Parathyroid adenoma (tissue), 2 donors: ENCODE data around the gene LSR.

Source experiments
- H2AFZ ChIP-seq: fragments of 300-600 bp; sonication (generic); one replicate; pipeline ENCODE4 v1.7.0; 2017; ENCODE audit warnings: antibody characterized with exemption, mild to moderate bottlenecking
- H3K27ac ChIP-seq: fragments of 300-600 bp; sonication (generic); one replicate; pipeline ENCODE4 v1.7.0; 2017
- H3K27me3 ChIP-seq: fragments of 300-600 bp; sonication (generic); one replicate; pipeline ENCODE4 v1.7.0; 2017; ENCODE audit warnings: low read length; ENCODE audit not compliant: control insufficient read depth, insufficient read depth
- H3K36me3 ChIP-seq: fragments of 300-600 bp; sonication (generic); one replicate; pipeline ENCODE4 v1.7.0; 2017; ENCODE audit warnings: low read length; ENCODE audit not compliant: control insufficient read depth, insufficient read depth
- H3K4me1 ChIP-seq: fragments of 300-600 bp; sonication (generic); one replicate; pipeline ENCODE4 v1.7.0; 2017; ENCODE audit warnings: control low read depth
- H3K4me2 ChIP-seq: fragments of 300-600 bp; sonication (generic); one replicate; pipeline ENCODE4 v1.7.0; 2017; ENCODE audit warnings: low read length
- H3K4me3 ChIP-seq: fragments of 300-600 bp; sonication (generic); one replicate; pipeline ENCODE4 v1.7.0; 2017; ENCODE audit warnings: low read depth, low read length
- H3K79me2 ChIP-seq: fragments of 300-600 bp; sonication (generic); one replicate; pipeline ENCODE4 v1.7.0; 2017; ENCODE audit warnings: control low read depth
- H3K9ac ChIP-seq: fragments of 300-600 bp; sonication (generic); one replicate; pipeline ENCODE4 v1.7.0; 2017; ENCODE audit warnings: mild to moderate bottlenecking
- H3K9me3 ChIP-seq: fragments of 300-600 bp; sonication (generic); one replicate; pipeline ENCODE4 v1.7.0; 2017; ENCODE audit warnings: low read length; ENCODE audit not compliant: control insufficient read depth
- TF ChIP-seq, protein P1 (sequence below): fragments of 300-600 bp; sonication (generic); IDR thresholded peaks from one replicate; pipeline ENCODE4 v1.7.0; 2017; ENCODE audit warnings: antibody characterized with exemption, mild to moderate bottlenecking
- donor health status: primary hyperparathyroidism.

Gene LSR

DNA sequence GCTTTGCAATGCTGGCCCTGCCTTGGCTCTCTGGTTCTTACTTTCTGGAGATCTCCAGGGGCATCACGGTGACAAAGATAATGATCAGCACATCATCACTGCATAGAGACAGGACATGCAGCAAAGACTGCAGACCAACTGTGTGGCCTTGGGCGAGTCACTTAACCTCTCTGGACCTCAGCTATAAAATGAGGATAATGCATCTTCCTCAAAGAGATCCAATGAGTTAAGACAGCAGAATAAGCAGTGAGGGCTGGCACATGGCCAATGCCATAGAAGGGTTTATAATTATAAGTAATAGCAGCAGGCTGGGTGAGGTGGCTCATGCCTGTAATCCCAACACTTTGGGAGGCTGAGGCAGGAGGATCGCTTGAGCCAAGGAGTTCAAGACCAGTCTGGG lies 45.5 kb downstream of the LSR start:
- TF ChIP-seq, protein P1, sequence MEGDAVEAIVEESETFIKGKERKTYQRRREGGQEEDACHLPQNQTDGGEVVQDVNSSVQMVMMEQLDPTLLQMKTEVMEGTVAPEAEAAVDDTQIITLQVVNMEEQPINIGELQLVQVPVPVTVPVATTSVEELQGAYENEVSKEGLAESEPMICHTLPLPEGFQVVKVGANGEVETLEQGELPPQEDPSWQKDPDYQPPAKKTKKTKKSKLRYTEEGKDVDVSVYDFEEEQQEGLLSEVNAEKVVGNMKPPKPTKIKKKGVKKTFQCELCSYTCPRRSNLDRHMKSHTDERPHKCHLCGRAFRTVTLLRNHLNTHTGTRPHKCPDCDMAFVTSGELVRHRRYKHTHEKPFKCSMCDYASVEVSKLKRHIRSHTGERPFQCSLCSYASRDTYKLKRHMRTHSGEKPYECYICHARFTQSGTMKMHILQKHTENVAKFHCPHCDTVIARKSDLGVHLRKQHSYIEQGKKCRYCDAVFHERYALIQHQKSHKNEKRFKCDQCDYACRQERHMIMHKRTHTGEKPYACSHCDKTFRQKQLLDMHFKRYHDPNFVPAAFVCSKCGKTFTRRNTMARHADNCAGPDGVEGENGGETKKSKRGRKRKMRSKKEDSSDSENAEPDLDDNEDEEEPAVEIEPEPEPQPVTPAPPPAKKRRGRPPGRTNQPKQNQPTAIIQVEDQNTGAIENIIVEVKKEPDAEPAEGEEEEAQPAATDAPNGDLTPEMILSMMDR: no peak
- Histone ChIP-seq H3K27ac (no peak overlapping the region), H3K4me2 (no peak overlapping the region), H3K27me3 (no peaks in the 10 kb centered on the region), H3K79me2 (no peaks in the 10 kb centered on the region), H3K4me3 (no peak overlapping the region), H2AFZ (no peak overlapping the region), H3K36me3 (no peaks in the 10 kb centered on the region), H3K9me3 (no peaks in the 10 kb centered on the region), H3K9ac (no peak overlapping the region), H3K4me1 (peaks cover 6% of the 10 kb centered on the region)

GRCh38 chr19:35294859-35295791 lies 46.3 kb downstream of the LSR start:
- TF ChIP-seq, protein P1: no peak
- Histone ChIP-seq H3K4me2 (no peak overlapping the region), H3K4me3 (no peak overlapping the region), H3K9me3 (no peaks in the 10 kb centered on the region), H3K27me3 (no peaks in the 10 kb centered on the region), H3K4me1 (peaks cover 6% of the 10 kb centered on the region), H2AFZ (no peak overlapping the region), H3K79me2 (no peaks in the 10 kb centered on the region), H3K27ac (no peak overlapping the region), H3K36me3 (no peaks in the 10 kb centered on the region), H3K9ac (no peak overlapping the region)

DNA sequence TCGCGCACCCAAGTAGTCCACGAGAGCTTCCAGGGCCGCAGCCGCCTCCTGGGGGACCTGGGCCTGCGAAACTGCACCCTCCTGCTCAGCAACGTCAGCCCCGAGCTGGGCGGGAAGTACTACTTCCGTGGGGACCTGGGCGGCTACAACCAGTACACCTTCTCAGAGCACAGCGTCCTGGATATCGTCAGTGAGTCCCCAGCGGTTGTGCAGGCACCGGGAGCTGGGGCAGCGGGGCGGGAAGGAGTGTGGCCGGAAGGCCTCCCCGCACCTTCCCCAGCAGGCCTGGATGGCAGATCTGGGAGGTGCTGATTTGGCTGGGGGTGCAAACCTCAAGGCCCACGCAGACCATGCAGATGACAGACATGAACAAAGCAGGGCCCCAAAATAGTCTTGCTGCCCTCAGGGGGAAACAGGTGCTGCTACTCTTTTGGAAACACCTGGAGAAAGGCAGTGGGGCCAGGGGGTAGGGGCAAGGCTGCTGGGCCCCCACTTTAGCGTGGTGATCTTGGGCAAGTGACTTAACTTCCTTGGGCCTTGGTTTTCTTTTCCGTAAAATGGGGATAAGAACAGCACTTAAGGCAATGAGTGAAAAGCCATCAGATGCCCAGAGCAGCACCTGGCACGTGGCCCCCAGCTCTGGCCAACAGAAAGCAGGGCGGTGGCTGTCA lies 47.1 kb downstream of the LSR start:
- Histone ChIP-seq H3K9me3 (no peaks in the 10 kb centered on the region), H3K4me1 (no peaks in the 10 kb centered on the region), H3K9ac (no peak overlapping the region), H3K36me3 (no peaks in the 10 kb centered on the region), H3K4me2 (no peak overlapping the region), H2AFZ (no peak overlapping the region), H3K27me3 (no peaks in the 10 kb centered on the region), H3K79me2 (no peaks in the 10 kb centered on the region), H3K27ac (no peak overlapping the region), H3K4me3 (no peak overlapping the region)
- TF ChIP-seq, protein P1: no peak

DNA sequence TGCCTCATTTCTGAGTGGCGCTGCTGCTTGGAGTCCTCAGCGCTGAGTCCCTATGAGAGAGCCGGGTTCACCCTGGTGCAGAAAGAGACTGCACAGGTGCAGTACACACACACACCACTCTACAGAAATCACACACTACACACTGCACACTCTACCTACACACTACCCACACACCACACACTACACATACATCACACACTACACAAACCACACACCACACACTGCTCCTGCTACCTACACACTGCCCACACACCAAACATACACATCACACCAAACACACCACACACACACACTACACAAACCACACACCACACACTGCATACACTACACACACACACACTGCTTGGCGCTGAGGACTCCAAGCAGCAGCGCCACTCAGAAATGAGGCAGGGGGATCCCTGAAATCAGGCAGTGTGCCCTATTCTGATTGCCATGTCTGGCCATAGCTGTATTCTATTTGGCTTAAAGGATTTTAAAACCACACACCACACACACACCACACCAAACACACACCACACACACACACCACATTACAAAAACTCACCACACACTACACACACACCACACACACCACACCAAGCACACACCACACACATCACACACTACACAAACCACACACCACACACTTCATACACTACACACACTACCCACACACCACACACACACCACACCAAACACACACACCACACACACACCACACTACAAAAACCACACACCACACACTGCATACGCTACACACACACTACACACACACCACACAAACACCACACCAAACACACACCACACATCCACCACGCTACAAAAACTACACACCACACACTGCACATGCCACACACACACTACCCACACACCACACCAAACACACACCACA lies 48.1 kb downstream of the LSR start:
- Histone ChIP-seq H2AFZ (no peak overlapping the region), H3K4me1 (no peaks in the 10 kb centered on the region), H3K27me3 (no peaks in the 10 kb centered on the region), H3K4me2 (no peak overlapping the region), H3K79me2 (no peaks in the 10 kb centered on the region), H3K9me3 (no peaks in the 10 kb centered on the region), H3K9ac (no peak overlapping the region), H3K36me3 (no peaks in the 10 kb centered on the region), H3K27ac (no peak overlapping the region), H3K4me3 (no peak overlapping the region)
- TF ChIP-seq, protein P1: no peak
